NCI-H1092 (cell line): ENCODE data around the gene CD8A.
"Not testable (repeated sequence)": the region's sequence is repeated elsewhere in the genome, so short reads cannot be mapped to it uniquely, and the experiment has no call there.

Experiments
- DNase-seq: peaks from one replicate; lab custom pipeline; 2025; lab: John Stamatoyannopoulos, UW

The CD8A gene

GRCh38 chr2:86776532-86776931, 14.2 kb downstream of the CD8A start:
- no peak for DNase-seq

GRCh38 chr2:86775338-86775737, 15.4 kb downstream of the CD8A start:
- no peak for DNase-seq

DNA sequence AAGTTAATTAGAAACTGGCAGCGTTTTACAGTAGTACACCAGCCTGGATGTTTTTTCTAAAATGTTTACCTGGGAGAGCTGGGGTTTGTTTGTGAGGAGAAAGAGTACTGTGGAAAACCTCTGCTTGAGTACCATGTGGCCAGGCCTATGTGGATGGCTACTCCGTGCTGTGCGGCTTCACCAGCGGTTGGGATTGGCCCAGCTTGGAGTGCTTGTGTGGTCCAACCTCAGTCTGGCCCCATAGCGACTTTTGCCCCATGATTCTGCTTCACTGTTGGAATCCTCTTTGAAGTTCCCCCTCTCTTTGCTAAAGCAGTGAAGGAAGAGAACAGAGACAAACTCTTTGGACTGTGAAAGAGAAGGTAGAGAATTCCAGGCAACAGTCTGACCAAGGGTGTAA, 15.9 kb downstream of the CD8A start:
- DNase-seq = no peak

- no peak for DNase-seq
Measured at GRCh38 chr2:86772611-86773010, 18.1 kb downstream of the CD8A start.

- DNase-seq = no peak
Measured at GRCh38 chr2:86770816-86771301, 19.9 kb downstream of the CD8A start.

DNA sequence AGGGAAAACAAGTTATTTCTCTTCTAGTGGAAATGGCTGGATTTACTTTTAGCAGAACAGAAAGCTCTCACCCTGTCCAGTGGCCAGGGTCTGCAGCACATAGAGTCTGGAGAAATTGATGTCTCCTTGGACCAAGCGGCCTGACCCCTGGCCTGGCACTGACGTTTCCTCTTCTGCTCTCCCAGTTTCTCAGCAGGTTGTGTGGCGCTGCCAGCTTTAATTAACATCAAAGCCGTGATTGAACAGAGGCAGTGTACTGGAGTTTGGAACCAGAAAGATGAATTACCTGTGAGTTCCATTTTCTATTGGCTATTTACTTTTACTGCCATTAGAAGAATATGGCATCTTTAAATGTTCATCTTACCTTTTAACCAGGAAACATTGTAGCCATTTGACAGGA, 20.9 kb downstream of the CD8A start:
- DNase-seq = no peak

GRCh38 chr2:86768189-86768949, 22.3 kb downstream of the CD8A start:
- no peak for DNase-seq

GRCh38 chr2:86765310-86765695, 25.4 kb downstream of the CD8A start:
- DNase-seq = no peak

DNA sequence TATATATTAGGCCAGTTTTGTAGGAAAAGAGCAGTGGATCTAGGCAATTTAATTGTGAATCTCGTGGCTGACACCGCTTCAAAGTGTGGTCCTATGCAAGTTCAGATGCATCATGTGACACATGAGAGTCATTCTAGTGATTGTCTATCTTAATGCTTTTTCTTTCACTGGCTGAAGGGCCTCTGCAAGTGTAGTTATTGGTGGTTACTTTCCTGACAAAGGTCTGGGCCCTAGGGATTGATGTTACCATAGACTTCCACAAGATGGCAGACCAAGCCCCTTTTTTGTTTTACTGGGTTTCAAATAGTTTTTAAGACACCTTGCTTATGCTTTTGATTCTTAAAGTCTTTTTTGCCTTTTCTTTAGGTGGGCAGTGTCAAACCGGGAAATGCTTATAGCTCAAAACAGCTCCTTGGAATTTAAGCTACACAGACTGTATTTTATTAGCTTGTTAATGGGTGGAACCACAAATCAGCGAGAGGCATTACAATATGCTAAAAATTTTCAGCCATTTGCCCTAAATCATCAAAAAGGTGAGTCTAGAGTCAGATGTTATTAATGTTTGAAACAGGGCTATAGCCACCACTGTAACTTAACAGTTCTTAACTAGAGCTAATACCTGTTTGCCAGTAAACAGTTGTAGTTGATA, 25.9 kb downstream of the CD8A start:
- DNase-seq = no peak

DNA sequence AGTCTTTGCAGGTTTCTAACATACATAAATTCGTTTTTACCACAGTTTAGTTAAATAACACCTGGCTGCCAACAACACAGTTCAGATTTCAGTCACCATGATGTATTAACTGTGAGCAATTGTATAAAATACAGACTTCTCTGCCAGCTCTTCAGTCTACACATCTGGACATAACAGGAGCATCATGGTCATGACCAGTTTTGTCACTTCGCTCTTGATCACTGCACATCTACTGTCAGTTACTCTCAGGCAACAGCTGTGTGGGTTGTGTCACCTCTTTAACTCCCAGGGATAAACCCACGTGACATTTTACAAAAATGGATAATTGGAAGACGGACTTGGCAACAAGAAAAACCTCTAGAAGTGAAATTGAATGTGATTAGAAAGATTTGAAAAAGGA, 30.3 kb downstream of the CD8A start:
- DNase-seq = no peak

DNA sequence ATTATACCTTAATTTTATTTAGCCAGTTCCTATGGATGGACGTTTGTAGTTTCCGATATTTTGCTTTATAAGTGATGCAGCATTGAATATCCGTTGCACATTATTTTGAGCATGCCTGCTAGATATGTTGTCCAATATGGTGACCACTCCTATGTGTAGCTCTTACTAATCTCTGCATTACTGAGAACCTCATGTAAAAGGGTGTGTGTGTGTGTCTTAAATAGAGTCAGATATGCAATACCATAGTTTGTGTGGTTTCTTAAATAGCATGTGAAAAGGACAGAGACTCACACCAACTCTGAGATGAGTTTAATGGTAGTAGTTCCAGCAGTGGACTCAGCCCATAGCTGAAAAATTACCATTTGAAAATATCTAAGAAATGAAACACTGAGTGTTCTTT, 32.3 kb downstream of the CD8A start:
- no peak for DNase-seq

- no peak for DNase-seq
Measured at GRCh38 chr2:86753606-86754005, 37.1 kb downstream of the CD8A start.

GRCh38 chr2:86752934-86753333, 37.8 kb downstream of the CD8A start:
- DNase-seq = no peak

DNA sequence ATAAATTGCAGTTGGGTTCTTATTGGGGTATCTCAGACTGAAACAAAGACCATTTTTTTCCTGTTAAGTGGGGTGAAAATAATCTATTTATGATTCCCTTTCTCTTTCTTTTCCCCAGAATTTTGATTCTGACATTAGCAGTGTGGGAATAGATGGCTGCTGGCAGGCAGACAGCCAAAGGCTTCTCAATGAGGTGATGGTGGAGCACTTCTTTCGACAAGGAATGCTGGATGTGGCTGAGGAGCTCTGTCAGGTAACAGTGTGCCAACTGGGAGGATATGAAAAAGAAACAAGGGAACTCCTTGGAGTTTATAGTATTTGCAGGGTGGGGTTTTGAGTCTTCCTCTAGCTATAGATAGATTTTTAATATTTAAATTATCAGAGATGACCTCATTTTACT, 38.9 kb downstream of the CD8A start:
- no peak for DNase-seq

GRCh38 chr2:86750240-86750839, 40.4 kb downstream of the CD8A start:
- no peak for DNase-seq

- DNase-seq = no peak
Measured at GRCh38 chr2:86747711-86748639, 42.7 kb downstream of the CD8A start.

DNA sequence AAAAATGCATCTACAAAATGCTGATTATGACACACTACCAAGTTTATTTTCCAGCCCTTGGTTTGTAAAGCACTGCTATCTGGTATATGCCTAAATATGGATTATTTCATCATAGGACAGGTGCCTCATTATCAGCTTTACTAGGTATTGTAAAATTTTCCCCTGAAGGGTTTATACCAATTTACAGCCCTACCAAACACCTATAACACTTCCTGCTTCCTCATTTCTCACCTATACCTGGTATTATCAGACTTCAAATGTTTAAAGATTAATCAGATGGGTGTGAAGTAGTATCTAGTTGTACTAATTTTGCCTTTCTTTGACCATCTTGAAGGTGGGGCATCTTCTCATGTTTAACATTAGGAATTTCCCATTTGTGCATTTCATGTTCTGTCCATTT, 43.8 kb downstream of the CD8A start:
- DNase-seq = no peak

DNA sequence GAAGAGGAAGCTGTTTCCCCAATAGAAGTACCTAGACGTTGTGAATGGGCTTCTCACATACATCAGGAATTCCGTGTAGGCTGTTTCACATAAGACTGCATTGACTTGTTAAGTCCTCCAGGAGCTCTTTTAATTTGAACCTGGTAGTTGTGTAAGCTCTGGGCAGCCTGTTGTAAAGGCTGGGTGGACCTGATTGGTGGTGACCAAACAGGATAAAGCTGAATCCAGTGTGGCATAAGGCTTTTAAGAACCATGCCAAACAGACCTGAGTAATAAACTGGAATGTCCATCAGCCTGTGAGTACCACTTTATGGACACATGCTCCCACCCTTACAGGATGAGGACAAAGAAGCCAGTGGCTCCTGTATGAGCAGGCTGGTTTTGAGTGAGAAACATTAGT, 46.6 kb downstream of the CD8A start:
- DNase-seq = no peak

DNA sequence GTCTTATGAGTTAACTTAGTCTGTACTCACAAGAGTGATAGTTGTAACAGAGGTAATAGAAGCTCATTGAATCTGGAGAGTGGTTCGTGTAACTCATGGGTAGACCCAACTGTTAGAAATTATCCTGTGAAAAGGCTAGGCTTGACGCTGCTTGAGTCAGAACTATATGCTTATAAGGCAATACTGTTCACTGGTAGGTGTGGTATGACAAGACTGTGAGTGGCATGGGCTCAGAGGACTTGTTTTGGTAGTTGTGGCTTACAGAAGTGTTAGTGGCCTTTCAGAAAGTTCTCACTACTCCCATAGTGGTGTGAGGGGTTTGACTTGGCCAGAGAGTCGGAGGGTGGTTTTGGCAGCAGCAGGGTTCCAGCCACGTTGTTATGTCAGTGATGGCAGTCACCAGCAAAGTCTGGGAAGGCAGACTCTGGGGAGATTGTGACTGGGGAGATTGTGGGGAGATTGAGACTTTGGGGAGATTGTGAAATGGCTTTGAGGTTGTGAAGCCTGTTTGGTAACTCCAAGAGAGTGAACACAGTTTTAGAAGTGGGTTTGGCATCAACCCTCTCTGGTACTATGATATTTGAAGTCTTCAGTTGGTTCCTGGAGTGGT, 48.7 kb downstream of the CD8A start:
- not testable (repeated sequence) for DNase-seq

GRCh38 chr2:86739889-86740288, 50.8 kb downstream of the CD8A start:
- DNase-seq = not testable (repeated sequence)

GRCh38 chr2:86739485-86739884, 51.2 kb downstream of the CD8A start:
- not testable (repeated sequence) for DNase-seq

GRCh38 chr2:86734896-86735295, 55.8 kb downstream of the CD8A start:
- not testable (repeated sequence) for DNase-seq
